K562 (cell line): ENCODE data around the gene DEPP1.

Source experiments
- HDAC2 ChIP-seq: fragments of 450-650 bp; IDR thresholded peaks from 2 replicates; pipeline ENCODE4 v1.6.1; 2016; ENCODE audit warnings: mild to moderate bottlenecking
- NR2F6 ChIP-seq: fragments of 450-650 bp; formaldehyde crosslinking; IDR thresholded peaks from 2 replicates; pipeline ENCODE4 v1.4.0; 2020; ENCODE audit warnings: mild to moderate bottlenecking
- TF ChIP-seq, protein P1 (sequence below), 2 experiments: fragments of 450-650 bp; conservative IDR thresholded peaks; 2 replicates each; pipeline ENCODE4 v1.6.1; 2017; ENCODE audit warnings: mild to moderate bottlenecking in 2 of 2, moderate library complexity in 2 of 2
- TF ChIP-seq, protein P2 (sequence below), 3 experiments: IDR thresholded peaks in 2 of 3; conservative IDR thresholded peaks in 1 of 3; 2 replicates each; pipeline ENCODE4 v1.5.1; 2011 to 2012; ENCODE audit warnings: low read length in 3 of 3, mild to moderate bottlenecking in 3 of 3, control low read depth in 2 of 3, improper control_type of control experiment in 1 of 3, inconsistent platforms in 1 of 3, low read depth in 1 of 3, mixed read lengths in 1 of 3, moderate library complexity in 1 of 3; ENCODE audit not compliant: insufficient read depth in 2 of 3

DNA sequence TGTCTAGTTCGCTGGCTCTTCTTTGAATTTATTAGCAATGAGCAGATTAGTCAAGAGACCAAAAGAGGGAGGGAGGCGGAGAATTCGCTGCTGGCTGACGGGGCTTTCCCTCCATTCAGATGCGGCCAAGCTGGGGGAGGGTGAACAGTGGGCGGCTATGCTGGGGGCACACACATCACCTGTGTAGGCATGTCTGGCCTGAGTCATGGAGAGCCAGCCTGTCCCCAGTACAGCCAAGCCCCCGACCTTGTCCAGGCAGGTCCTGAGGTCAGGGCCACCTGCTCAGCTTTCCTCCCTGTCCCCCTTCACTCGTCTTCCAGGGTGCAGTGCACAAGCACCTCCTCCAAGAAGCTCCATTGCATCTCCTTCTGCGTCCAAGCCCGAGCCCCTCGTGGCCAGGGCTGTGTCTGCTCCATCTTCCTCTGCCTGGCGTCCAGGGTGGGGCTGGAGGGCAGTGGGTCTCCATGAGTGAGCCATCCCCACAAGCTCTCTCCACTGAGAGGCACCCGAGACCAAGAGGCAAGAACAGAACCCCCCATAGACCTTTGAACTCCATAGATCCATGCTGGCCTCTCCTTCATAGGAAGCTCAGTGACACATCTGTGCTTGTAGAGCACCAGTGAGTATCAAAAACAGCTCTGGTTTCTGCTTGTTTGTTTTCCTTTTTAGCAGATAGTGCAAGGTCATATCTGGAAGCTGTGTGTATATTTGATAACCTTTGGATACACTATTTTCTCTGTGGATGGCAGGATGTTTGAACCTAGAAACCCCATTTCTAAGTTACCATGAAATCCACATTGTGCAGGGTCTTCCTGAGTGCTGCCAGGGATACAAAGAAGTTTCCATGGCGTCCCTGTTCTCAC, 1.9 kb upstream of the DEPP1 start:
- TF ChIP-seq NR2F6 (CRISPR knock-in tag) (no peak), HDAC2 (no peak)
- TF ChIP-seq, protein P1, sequence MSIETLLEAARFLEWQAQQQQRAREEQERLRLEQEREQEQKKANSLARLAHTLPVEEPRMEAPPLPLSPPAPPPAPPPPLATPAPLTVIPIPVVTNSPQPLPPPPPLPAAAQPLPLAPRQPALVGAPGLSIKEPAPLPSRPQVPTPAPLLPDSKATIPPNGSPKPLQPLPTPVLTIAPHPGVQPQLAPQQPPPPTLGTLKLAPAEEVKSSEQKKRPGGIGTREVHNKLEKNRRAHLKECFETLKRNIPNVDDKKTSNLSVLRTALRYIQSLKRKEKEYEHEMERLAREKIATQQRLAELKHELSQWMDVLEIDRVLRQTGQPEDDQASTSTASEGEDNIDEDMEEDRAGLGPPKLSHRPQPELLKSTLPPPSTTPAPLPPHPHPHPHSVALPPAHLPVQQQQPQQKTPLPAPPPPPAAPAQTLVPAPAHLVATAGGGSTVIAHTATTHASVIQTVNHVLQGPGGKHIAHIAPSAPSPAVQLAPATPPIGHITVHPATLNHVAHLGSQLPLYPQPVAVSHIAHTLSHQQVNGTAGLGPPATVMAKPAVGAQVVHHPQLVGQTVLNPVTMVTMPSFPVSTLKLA (conservative IDR thresholded peaks at IDR 0.05): no peak
- TF ChIP-seq, protein P2, sequence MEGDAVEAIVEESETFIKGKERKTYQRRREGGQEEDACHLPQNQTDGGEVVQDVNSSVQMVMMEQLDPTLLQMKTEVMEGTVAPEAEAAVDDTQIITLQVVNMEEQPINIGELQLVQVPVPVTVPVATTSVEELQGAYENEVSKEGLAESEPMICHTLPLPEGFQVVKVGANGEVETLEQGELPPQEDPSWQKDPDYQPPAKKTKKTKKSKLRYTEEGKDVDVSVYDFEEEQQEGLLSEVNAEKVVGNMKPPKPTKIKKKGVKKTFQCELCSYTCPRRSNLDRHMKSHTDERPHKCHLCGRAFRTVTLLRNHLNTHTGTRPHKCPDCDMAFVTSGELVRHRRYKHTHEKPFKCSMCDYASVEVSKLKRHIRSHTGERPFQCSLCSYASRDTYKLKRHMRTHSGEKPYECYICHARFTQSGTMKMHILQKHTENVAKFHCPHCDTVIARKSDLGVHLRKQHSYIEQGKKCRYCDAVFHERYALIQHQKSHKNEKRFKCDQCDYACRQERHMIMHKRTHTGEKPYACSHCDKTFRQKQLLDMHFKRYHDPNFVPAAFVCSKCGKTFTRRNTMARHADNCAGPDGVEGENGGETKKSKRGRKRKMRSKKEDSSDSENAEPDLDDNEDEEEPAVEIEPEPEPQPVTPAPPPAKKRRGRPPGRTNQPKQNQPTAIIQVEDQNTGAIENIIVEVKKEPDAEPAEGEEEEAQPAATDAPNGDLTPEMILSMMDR (IDR thresholded peaks at IDR 0.05 in 2 of 3, conservative IDR thresholded peaks at IDR 0.05 in 1 of 3; ENCODE audit: insufficient read depth in 2 of 3, low read depth in 1 of 3, low read length in 3 of 3): no peak
